ENCODE data around the gene SORCS2.
"Not testable (repeated sequence)": the region's sequence is repeated elsewhere in the genome, so short reads cannot be mapped to it uniquely, and the experiment has no call there.

SORCS2 gene

GRCh38 chr4:7160951-7161440, 31.3 kb upstream of the SORCS2 start:
- DNase-seq, result no peak

- DNase-seq, result no peak
These were observed 30.6 kb upstream of the SORCS2 start for GRCh38 chr4:7161721-7162214.

- not testable (repeated sequence) for DNase-seq
These were observed 27.1 kb upstream of the SORCS2 start for GRCh38 chr4:7165056-7165873.

GRCh38 chr4:7165874-7166201, 26.5 kb upstream of the SORCS2 start:
- no peak for DNase-seq

GRCh38 chr4:7166237-7166636, 26.1 kb upstream of the SORCS2 start:
- DNase-seq, result no peak

- no peak for DNase-seq
These were observed 25.2 kb upstream of the SORCS2 start for GRCh38 chr4:7166981-7167700.

GRCh38 chr4:7167706-7168105, 24.6 kb upstream of the SORCS2 start:
- no peak for DNase-seq

- no peak for DNase-seq
These were observed 24.2 kb upstream of the SORCS2 start for GRCh38 chr4:7168106-7168505.

- no peak for DNase-seq
These were observed 23.2 kb upstream of the SORCS2 start for GRCh38 chr4:7169134-7169533.

GRCh38 chr4:7170012-7170411, 22.3 kb upstream of the SORCS2 start:
- DNase-seq, result no peak

GRCh38 chr4:7171191-7171900, 21.0 kb upstream of the SORCS2 start:
- no peak for DNase-seq

- no peak for DNase-seq
These were observed 19.8 kb upstream of the SORCS2 start for GRCh38 chr4:7172508-7172907.

GRCh38 chr4:7172946-7173345, 19.4 kb upstream of the SORCS2 start:
- no peak for DNase-seq

- no peak for DNase-seq
These were observed 18.4 kb upstream of the SORCS2 start for GRCh38 chr4:7173841-7174449.

- DNase-seq, result no peak
These were observed 13.2 kb upstream of the SORCS2 start for GRCh38 chr4:7179158-7179557.

- no peak for DNase-seq
These were observed 11.4 kb upstream of the SORCS2 start for GRCh38 chr4:7180938-7181337.

- DNase-seq, result no peak
These were observed 9.7 kb upstream of the SORCS2 start for GRCh38 chr4:7182616-7183015.

- DNase-seq, result peak; percentile 15 to 30
These were observed 9.2 kb upstream of the SORCS2 start for GRCh38 chr4:7183161-7183560.

GRCh38 chr4:7183780-7184460, 8.4 kb upstream of the SORCS2 start:
- no peak for DNase-seq

- no peak for DNase-seq
These were observed 6.8 kb upstream of the SORCS2 start for GRCh38 chr4:7185487-7186030.

- DNase-seq, result peak in 1 of 2 donors; percentile 30
These were observed 6.3 kb upstream of the SORCS2 start for GRCh38 chr4:7186031-7186430.

GRCh38 chr4:7186516-7187167, 5.7 kb upstream of the SORCS2 start:
- no peak for DNase-seq

Data from stimulated activated CD4-positive, alpha-beta T cell treated with anti-CD3 and anti-CD28 coated beads, Interleukin-2, amount 100 ng/mL, for 48 hours (primary cell).